ENCODE measurements around the gene BCORL1.

BCORL1 gene

DNA sequence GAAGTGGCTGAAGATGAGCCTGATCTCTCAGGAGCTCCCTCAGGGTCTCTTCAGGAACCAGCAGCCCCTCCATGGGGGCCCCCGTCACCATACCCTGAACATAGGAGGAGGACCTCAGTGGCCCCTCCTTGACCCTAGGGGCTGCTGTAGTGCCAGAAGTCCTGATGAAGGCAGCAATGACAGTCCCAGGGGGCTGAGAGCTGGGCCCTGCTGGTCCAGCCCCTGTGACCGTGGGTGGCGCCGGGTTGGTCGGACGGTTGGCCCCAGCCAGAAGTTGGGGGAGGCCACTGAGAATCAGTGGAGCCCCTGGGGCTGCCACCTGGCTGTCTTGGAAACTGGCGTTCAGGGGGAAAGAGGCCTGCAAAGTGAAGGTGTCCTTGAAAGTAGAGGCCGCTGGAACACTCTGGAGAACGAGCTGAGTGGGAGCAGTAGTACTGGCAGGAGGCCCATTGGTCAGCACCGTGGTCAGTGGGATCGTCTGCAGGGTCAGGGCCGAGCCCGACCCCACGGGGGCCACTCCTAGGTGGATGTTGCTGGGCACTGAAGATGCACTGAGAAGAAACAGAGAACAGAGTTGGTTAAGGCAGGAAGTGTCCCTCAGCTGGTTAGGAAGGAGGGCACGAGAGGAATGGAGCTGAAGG is 84.7 kb downstream of the BCORL1 start:
- H3K27ac ChIP-seq = no peak overlapping the region
- TF ChIP-seq, protein P1, sequence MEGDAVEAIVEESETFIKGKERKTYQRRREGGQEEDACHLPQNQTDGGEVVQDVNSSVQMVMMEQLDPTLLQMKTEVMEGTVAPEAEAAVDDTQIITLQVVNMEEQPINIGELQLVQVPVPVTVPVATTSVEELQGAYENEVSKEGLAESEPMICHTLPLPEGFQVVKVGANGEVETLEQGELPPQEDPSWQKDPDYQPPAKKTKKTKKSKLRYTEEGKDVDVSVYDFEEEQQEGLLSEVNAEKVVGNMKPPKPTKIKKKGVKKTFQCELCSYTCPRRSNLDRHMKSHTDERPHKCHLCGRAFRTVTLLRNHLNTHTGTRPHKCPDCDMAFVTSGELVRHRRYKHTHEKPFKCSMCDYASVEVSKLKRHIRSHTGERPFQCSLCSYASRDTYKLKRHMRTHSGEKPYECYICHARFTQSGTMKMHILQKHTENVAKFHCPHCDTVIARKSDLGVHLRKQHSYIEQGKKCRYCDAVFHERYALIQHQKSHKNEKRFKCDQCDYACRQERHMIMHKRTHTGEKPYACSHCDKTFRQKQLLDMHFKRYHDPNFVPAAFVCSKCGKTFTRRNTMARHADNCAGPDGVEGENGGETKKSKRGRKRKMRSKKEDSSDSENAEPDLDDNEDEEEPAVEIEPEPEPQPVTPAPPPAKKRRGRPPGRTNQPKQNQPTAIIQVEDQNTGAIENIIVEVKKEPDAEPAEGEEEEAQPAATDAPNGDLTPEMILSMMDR (IDR thresholded peaks at IDR 0.05; ENCODE audit: low read depth, low read length) = no peak
- no peaks in the 10 kb centered on the region for H3K9me3 ChIP-seq (ENCODE audit: severe bottlenecking)
- H3K27me3 ChIP-seq (ENCODE audit: insufficient read depth, low read depth, severe bottlenecking) = no peaks in the 10 kb centered on the region
- peaks cover 18% of the 10 kb centered on the region for H3K36me3 ChIP-seq
- H3K4me3 ChIP-seq (ENCODE audit: low read depth, low read length) = no peak overlapping the region
- no peak for DNase-seq

DNA sequence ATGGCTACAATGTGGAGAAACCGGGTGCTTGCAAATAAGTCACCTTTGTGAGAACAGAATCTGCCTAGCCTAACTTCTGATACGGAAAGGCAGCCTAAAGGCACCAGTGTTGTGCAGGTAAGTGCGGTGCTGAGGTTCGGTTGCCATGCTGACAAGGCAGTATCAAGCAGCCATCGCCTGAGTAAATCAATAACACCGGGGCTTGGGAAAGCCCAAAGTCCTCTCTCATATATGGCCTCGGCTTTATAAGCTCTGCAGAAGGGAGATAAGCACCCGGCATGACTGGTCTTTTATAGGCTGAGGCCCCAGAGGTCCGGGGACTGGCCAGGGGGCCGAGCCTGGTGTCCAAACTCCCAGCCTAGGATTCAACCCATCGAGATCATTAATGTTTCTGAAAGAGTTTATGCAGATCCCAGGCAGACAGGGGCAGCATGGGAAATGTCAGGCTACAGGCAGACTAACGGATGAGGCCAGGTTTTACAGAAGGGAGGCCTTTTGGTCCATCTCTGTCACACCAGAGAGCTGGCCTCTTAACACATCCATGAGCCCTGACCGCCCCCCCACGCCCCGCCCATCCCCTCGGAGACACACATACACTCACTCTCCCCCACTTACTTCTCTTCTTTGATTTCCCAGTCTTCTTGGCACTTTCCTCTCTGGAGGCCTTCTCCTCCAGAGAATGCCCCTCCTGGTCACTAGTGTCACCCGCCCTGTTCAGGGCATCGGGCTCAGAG is 89.3 kb downstream of the BCORL1 start:
- TF ChIP-seq, protein P1 (IDR thresholded peaks at IDR 0.05; ENCODE audit: low read depth, low read length) = no peak
- Histone ChIP-seq H3K36me3 (peaks cover 18% of the 10 kb centered on the region), H3K27me3 (ENCODE audit: insufficient read depth, low read depth, severe bottlenecking) (peaks cover 6% of the 10 kb centered on the region), H3K9me3 (ENCODE audit: severe bottlenecking) (no peaks in the 10 kb centered on the region), H3K4me3 (ENCODE audit: low read depth, low read length) (no peak overlapping the region), H3K27ac (no peak overlapping the region)
- no peak for DNase-seq

DNA sequence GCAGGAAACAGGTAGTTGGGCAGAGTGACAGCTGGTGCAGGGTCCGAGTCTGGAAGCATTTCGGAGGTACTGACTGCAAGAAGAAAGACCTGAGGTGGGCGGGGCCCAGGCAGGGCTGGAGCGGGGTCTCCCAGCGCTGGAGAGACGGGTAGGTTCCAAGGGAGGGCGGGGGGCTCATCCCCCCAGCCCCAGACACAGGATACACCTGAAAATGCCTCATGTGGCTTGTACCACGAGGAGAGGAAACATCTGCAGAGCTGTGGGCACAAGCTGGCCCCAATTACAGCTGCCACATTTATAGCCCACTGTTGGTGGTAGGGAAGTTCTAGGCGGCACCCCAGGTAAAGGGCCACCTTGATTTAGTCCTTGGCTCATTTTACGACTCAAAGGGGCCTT is 89.9 kb downstream of the BCORL1 start:
- Histone ChIP-seq H3K9me3 (ENCODE audit: severe bottlenecking) (no peaks in the 10 kb centered on the region), H3K36me3 (peaks cover 15% of the 10 kb centered on the region), H3K4me3 (ENCODE audit: low read depth, low read length) (no peak overlapping the region), H3K27me3 (ENCODE audit: insufficient read depth, low read depth, severe bottlenecking) (peaks cover 6% of the 10 kb centered on the region), H3K27ac (no peak overlapping the region)
- TF ChIP-seq, protein P1 (IDR thresholded peaks at IDR 0.05; ENCODE audit: low read depth, low read length) = no peak
- no peak for DNase-seq

DNA sequence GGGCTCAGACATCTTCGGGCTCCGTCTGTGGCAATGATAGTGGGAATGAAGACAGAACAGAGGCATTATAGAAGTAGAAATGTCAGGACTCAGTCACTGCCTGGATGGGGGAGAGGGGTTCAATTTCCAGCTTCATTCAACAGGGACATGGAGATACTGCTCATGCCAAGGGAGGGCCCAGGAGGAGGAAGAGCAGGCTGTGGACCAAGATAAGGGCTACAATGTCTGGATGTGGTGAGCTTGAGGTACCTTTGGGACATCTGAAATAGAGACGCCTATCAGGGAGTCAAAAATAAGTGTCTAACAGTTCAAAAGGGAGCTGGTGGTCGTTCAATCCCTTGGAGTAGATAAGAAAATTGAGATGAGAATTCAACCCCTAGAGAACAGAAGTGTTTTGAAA is 93.3 kb downstream of the BCORL1 start:
- no peaks in the 10 kb centered on the region for H3K9me3 ChIP-seq (ENCODE audit: severe bottlenecking)
- TF ChIP-seq, protein P1 (IDR thresholded peaks at IDR 0.05; ENCODE audit: low read depth, low read length) = no peak
- peaks cover 13% of the 10 kb centered on the region for H3K27me3 ChIP-seq (ENCODE audit: insufficient read depth, low read depth, severe bottlenecking)
- no peak overlapping the region for H3K27ac ChIP-seq
- DNase-seq = no peak
- peaks cover 4% of the 10 kb centered on the region for H3K36me3 ChIP-seq
- no peak overlapping the region for H3K4me3 ChIP-seq (ENCODE audit: low read depth, low read length)

DNA sequence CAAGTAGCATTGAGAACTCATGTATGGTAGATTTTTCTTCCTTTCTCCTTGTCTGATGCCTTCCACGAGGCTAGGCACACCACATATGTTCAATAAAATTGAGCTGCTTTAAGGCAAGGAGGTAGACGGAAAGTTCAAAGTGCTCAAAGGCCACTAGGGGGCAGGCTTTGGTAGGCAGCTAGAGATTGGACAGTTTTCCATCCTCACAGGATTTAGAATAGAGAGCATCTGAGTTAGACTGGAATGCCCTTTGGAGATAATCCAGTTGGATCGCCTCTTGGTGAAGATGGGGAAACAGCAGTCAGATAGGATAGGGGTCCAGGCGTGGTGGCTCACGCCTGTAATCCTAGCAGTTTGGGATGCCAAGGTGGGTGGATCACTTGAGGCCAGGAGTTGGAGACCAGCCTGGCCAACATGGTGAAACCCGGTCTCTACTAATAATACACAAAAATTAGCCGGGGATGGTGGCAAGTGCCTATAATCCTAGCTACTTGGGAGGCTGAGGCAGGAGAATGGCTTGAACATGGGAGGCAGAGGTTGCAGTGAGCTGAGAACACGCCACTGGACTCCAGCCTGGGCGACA is 97.5 kb downstream of the BCORL1 start:
- H3K4me3 ChIP-seq (ENCODE audit: low read depth, low read length) = no peak overlapping the region
- H3K27me3 ChIP-seq (ENCODE audit: insufficient read depth, low read depth, severe bottlenecking) = peaks cover 8% of the 10 kb centered on the region
- peak; percentile 70 for DNase-seq
- H3K36me3 ChIP-seq = peaks cover 4% of the 10 kb centered on the region
- TF ChIP-seq, protein P1 (IDR thresholded peaks at IDR 0.05; ENCODE audit: low read depth, low read length) = peak; percentile 72
- H3K9me3 ChIP-seq (ENCODE audit: severe bottlenecking) = no peaks in the 10 kb centered on the region
- no peak overlapping the region for H3K27ac ChIP-seq
